Caco-2 (cell line): Measurements from ENCODE around the gene FBXO31. TPM values are rescaled to one million over a fixed set of nuclear protein-coding genes. Genes with fewer than 3 reads are reported as not detected.

Experiments used
- BruUV-seq: library from RNA; stranded (reverse); fragments of 400-500 nt; replicated peaks from 2 replicates; lab custom pipeline; 2021; lab: Mats Ljungman, UMichigan
- CTCF ChIA-PET: fragments of 300-600 bp; sonication (Branson Sonifier 250); formaldehyde crosslinking; loops from one replicate; lab custom pipeline; 2022; ENCODE audit warnings: antibody characterized with exemption; lab: Charles Lee
- POLR2A ChIA-PET: fragments of 300-600 bp; sonication (Branson Sonifier 250); formaldehyde crosslinking; loops from one replicate; lab custom pipeline; 2022; ENCODE audit warnings: antibody characterized with exemption; lab: Charles Lee
- DNase-seq, 2 experiments: peaks; one replicate each; pipeline versions ENCODE4 v3.0.0 to v3.0.0-alpha.2; 2020 to 2022
- H3K27me3 ChIP-seq: replicated peaks from 2 replicates; pipeline ENCODE4 v1.6.0; 2011; ENCODE audit warnings: low read length; ENCODE audit not compliant: control insufficient read depth, insufficient read depth
- H3K36me3 ChIP-seq: 2 replicates; pipeline ENCODE4 v1.5.1; 2011; ENCODE audit warnings: low read length; ENCODE audit not compliant: control insufficient read depth, insufficient read depth
- H3K4me1 ChIP-seq: fragments of 250-450 bp; sonication (Bioruptor Pico); 2 replicates; pipeline ENCODE4 v1.5.1; 2020; ENCODE audit warnings: mild to moderate bottlenecking
- H3K4me3 ChIP-seq: 2 replicates; pipeline ENCODE4 v1.5.1; 2011; ENCODE audit warnings: low read depth, mild to moderate bottlenecking, control low read depth, low read length
- H3K9me3 ChIP-seq: fragments of 250-450 bp; sonication (Bioruptor Pico); 2 replicates; pipeline ENCODE4 v1.5.1; 2020; ENCODE audit warnings: mild to moderate bottlenecking, moderate library complexity
- H3K27ac Mint-ChIP-seq: one replicate; pipeline ENCODE4 v1.8.0; 2022; ENCODE audit warnings: mixed read lengths; ENCODE audit not compliant: unreplicated experiment
- H3K27me3 Mint-ChIP-seq: one replicate; pipeline ENCODE4 v1.8.0; 2022; ENCODE audit warnings: mixed read lengths; ENCODE audit not compliant: insufficient read depth, unreplicated experiment
- H3K36me3 Mint-ChIP-seq: one replicate; pipeline ENCODE4 v1.8.0; 2022; ENCODE audit warnings: mild to moderate bottlenecking, mixed read lengths; ENCODE audit not compliant: insufficient read depth, unreplicated experiment
- H3K4me1 Mint-ChIP-seq: one replicate; pipeline ENCODE4 v1.8.0; 2022; ENCODE audit warnings: low read depth, mixed read lengths; ENCODE audit not compliant: unreplicated experiment
- H3K4me3 Mint-ChIP-seq: one replicate; pipeline ENCODE4 v1.8.0; 2022; ENCODE audit warnings: mild to moderate bottlenecking, moderate library complexity, mixed read lengths; ENCODE audit not compliant: unreplicated experiment
- H3K9me3 Mint-ChIP-seq: one replicate; pipeline ENCODE4 v1.8.0; 2022; ENCODE audit warnings: mixed read lengths; ENCODE audit not compliant: unreplicated experiment
- CTCF ChIP-seq, 2 experiments: fragments of 200-600 bp in 1 of 2; IDR thresholded peaks; 1 replicate in 1 of 2; 2 replicates in 1 of 2; pipeline versions ENCODE4 v1.5.1 to v1.8.0; 2011 to 2022; ENCODE audit warnings: antibody characterized with exemption in 1 of 2, control low read depth in 1 of 2, inconsistent platforms in 1 of 2, low read depth in 1 of 2, low read length in 1 of 2, mild to moderate bottlenecking in 1 of 2, moderate library complexity in 1 of 2; ENCODE audit not compliant: insufficient read depth in 1 of 2, severe bottlenecking in 1 of 2, unreplicated experiment in 1 of 2
- intact Hi-C: fragments of 100-400 bp; cut with micrococcal nuclease; formaldehyde crosslinking; loops from one replicate; pipeline ENCODE4 v1.10.0; 2022; ENCODE audit not compliant: unreplicated experiment
- total RNA-seq: library from RNA; stranded (reverse); gene quantifications from 2 replicates; pipeline ENCODE4 v1.2.3, GENCODE V29; 2022

Gene FBXO31
- total RNA-seq, 1 experiment from 2014 or later = 55.6 TPM

GRCh38 chr16:87353613-87354012 is 30.0 kb downstream of the FBXO31 start:
- Histone ChIP-seq H3K27me3 (no peaks in the 10 kb centered on the region), H3K4me3 (no peak overlapping the region), H3K9me3 (no peaks in the 10 kb centered on the region), H3K4me1 (peaks cover 22% of the 10 kb centered on the region), H3K36me3 (peaks cover 1% of the 10 kb centered on the region)
- no peak overlapping the region for H3K4me3 Mint-ChIP-seq
- ChIA-PET CTCF (no interaction called here), POLR2A (no interaction called here)
- no peaks in the 10 kb centered on the region for H3K9me3 Mint-ChIP-seq
- no peak for DNase-seq
- H3K27me3 Mint-ChIP-seq = no peaks in the 10 kb centered on the region
- no peak for TF ChIP-seq CTCF (IDR thresholded peaks at IDR 0.05; ENCODE audit: insufficient read depth in 1 of 2, low read depth in 1 of 2, low read length in 1 of 2, severe bottlenecking in 1 of 2, unreplicated experiment in 1 of 2)
- BruUV-seq = no TSS peak
- peaks cover 49% of the 10 kb centered on the region for H3K36me3 Mint-ChIP-seq
- H3K27ac Mint-ChIP-seq = peak overlapping the region; percentile 78
- intact Hi-C loops = no loop called here
- peaks cover 13% of the 10 kb centered on the region for H3K4me1 Mint-ChIP-seq

GRCh38 chr16:87352818-87353217 is 30.8 kb downstream of the FBXO31 start:
- H3K4me1 ChIP-seq = peaks cover 22% of the 10 kb centered on the region
- H3K27me3 ChIP-seq = no peaks in the 10 kb centered on the region
- H3K36me3 Mint-ChIP-seq = peaks cover 43% of the 10 kb centered on the region
- no peak overlapping the region for H3K4me3 ChIP-seq
- no peaks in the 10 kb centered on the region for H3K9me3 ChIP-seq
- no TSS peak for BruUV-seq
- CTCF ChIA-PET = no interaction called here
- no peak overlapping the region for H3K4me3 Mint-ChIP-seq
- intact Hi-C loops = no loop called here
- H3K27me3 Mint-ChIP-seq = no peaks in the 10 kb centered on the region
- no peak for DNase-seq
- H3K9me3 Mint-ChIP-seq = no peaks in the 10 kb centered on the region
- POLR2A ChIA-PET = no interaction called here
- no peak for TF ChIP-seq CTCF (IDR thresholded peaks at IDR 0.05; ENCODE audit: insufficient read depth in 1 of 2, low read depth in 1 of 2, low read length in 1 of 2, severe bottlenecking in 1 of 2, unreplicated experiment in 1 of 2)
- H3K36me3 ChIP-seq = peaks cover 2% of the 10 kb centered on the region
- H3K4me1 Mint-ChIP-seq = peaks cover 13% of the 10 kb centered on the region
- peak overlapping the region; percentile 78 for H3K27ac Mint-ChIP-seq

- no peak for TF ChIP-seq CTCF (IDR thresholded peaks at IDR 0.05; ENCODE audit: insufficient read depth in 1 of 2, low read depth in 1 of 2, low read length in 1 of 2, severe bottlenecking in 1 of 2, unreplicated experiment in 1 of 2)
- Mint-ChIP-seq H3K4me3 (no peak overlapping the region), H3K36me3 (peaks cover 42% of the 10 kb centered on the region), H3K4me1 (peaks cover 10% of the 10 kb centered on the region), H3K27me3 (no peaks in the 10 kb centered on the region), H3K9me3 (no peaks in the 10 kb centered on the region), H3K27ac (peak overlapping the region; percentile 53)
- intact Hi-C loops = no loop called here
- no peak for DNase-seq
- no peak overlapping the region for H3K4me3 ChIP-seq
- CTCF ChIA-PET = no interaction called here
- peaks cover 2% of the 10 kb centered on the region for H3K36me3 ChIP-seq
- no TSS peak for BruUV-seq
- POLR2A ChIA-PET = no interaction called here
- H3K9me3 ChIP-seq = no peaks in the 10 kb centered on the region
- H3K27me3 ChIP-seq = no peaks in the 10 kb centered on the region
- H3K4me1 ChIP-seq = peaks cover 16% of the 10 kb centered on the region
Measured at GRCh38 chr16:87351320-87351698, 32.3 kb downstream of the FBXO31 start.
